HL-60 (cell line): ENCODE results near the gene BABAM2.

Experiments used
- DNase-seq, 2 experiments: peaks; one replicate each; pipeline ENCODE4 v3.0.0-alpha.2; 2010 to 2020; ENCODE audit warnings: low read depth in 1 of 2, low spot score in 1 of 2
- H3K27ac ChIP-seq: fragments of 250-450 bp; sonication (Bioruptor Pico); replicated peaks from 2 replicates; pipeline ENCODE4 v1.5.1; 2020; ENCODE audit warnings: mild to moderate bottlenecking, moderate library complexity
- H3K27me3 ChIP-seq: fragments of 250-450 bp; sonication (Bioruptor Pico); 2 replicates; pipeline ENCODE4 v1.5.1; 2021; ENCODE audit warnings: mild to moderate bottlenecking, moderate library complexity; ENCODE audit not compliant: insufficient read depth, poor library complexity, severe bottlenecking
- H3K4me3 ChIP-seq: replicated peaks from 2 replicates; pipeline ENCODE4 v1.5.1; 2011; ENCODE audit warnings: mild to moderate bottlenecking, control low read depth, low read length; ENCODE audit not compliant: insufficient read depth
- GABPA ChIP-seq: IDR thresholded peaks from 2 replicates; pipeline ENCODE4 v1.6.1; 2012; ENCODE audit warnings: low read depth
- POLR2AphosphoS5 ChIP-seq: IDR thresholded peaks from 2 replicates; pipeline ENCODE4 v1.6.1; 2012; ENCODE audit warnings: low read depth
- SPI1 ChIP-seq: IDR thresholded peaks from 2 replicates; pipeline ENCODE4 v1.6.1; 2012; ENCODE audit warnings: low read depth, mild to moderate bottlenecking, borderline replicate concordance
- TF ChIP-seq, protein P1 (sequence below): IDR thresholded peaks from 2 replicates; pipeline ENCODE4 v1.6.1; 2012; ENCODE audit warnings: low read depth; ENCODE audit not compliant: insufficient replicate concordance
- TF ChIP-seq, protein P2 (sequence below): IDR thresholded peaks from one replicate; pipeline ENCODE4 v1.5.1; 2011; ENCODE audit warnings: low read length, control low read depth, inconsistent platforms; ENCODE audit not compliant: insufficient read depth

The BABAM2 gene

DNA sequence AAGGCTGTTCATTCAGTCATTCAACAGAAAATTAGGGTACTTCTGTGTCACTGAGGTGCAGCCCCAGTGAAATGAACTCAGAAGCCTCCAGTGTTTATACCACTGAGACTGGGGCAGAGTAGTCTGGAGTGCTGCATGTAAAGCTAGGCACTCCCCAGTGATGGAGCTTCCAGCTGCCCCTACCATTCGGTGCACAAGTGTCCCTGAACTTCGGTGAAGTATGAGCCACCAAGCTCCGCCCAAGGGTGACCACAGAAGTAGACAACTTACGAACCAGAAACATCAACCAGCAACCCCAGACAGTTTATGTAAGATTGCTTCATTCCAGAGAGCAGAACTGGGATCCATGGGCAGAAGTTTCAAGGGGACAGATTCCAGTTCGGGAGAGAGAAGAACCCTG, 431.5 kb downstream of the BABAM2 start:
- no peaks in the 10 kb centered on the region for H3K27me3 ChIP-seq
- no peak for DNase-seq
- TF ChIP-seq SPI1 (no peak), POLR2AphosphoS5 (no peak), GABPA (no peak)
- TF ChIP-seq, protein P1, sequence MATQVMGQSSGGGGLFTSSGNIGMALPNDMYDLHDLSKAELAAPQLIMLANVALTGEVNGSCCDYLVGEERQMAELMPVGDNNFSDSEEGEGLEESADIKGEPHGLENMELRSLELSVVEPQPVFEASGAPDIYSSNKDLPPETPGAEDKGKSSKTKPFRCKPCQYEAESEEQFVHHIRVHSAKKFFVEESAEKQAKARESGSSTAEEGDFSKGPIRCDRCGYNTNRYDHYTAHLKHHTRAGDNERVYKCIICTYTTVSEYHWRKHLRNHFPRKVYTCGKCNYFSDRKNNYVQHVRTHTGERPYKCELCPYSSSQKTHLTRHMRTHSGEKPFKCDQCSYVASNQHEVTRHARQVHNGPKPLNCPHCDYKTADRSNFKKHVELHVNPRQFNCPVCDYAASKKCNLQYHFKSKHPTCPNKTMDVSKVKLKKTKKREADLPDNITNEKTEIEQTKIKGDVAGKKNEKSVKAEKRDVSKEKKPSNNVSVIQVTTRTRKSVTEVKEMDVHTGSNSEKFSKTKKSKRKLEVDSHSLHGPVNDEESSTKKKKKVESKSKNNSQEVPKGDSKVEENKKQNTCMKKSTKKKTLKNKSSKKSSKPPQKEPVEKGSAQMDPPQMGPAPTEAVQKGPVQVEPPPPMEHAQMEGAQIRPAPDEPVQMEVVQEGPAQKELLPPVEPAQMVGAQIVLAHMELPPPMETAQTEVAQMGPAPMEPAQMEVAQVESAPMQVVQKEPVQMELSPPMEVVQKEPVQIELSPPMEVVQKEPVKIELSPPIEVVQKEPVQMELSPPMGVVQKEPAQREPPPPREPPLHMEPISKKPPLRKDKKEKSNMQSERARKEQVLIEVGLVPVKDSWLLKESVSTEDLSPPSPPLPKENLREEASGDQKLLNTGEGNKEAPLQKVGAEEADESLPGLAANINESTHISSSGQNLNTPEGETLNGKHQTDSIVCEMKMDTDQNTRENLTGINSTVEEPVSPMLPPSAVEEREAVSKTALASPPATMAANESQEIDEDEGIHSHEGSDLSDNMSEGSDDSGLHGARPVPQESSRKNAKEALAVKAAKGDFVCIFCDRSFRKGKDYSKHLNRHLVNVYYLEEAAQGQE: no peak
- TF ChIP-seq, protein P2, sequence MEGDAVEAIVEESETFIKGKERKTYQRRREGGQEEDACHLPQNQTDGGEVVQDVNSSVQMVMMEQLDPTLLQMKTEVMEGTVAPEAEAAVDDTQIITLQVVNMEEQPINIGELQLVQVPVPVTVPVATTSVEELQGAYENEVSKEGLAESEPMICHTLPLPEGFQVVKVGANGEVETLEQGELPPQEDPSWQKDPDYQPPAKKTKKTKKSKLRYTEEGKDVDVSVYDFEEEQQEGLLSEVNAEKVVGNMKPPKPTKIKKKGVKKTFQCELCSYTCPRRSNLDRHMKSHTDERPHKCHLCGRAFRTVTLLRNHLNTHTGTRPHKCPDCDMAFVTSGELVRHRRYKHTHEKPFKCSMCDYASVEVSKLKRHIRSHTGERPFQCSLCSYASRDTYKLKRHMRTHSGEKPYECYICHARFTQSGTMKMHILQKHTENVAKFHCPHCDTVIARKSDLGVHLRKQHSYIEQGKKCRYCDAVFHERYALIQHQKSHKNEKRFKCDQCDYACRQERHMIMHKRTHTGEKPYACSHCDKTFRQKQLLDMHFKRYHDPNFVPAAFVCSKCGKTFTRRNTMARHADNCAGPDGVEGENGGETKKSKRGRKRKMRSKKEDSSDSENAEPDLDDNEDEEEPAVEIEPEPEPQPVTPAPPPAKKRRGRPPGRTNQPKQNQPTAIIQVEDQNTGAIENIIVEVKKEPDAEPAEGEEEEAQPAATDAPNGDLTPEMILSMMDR: no peak
- no peak overlapping the region for H3K27ac ChIP-seq
- H3K4me3 ChIP-seq: no peak overlapping the region

DNA sequence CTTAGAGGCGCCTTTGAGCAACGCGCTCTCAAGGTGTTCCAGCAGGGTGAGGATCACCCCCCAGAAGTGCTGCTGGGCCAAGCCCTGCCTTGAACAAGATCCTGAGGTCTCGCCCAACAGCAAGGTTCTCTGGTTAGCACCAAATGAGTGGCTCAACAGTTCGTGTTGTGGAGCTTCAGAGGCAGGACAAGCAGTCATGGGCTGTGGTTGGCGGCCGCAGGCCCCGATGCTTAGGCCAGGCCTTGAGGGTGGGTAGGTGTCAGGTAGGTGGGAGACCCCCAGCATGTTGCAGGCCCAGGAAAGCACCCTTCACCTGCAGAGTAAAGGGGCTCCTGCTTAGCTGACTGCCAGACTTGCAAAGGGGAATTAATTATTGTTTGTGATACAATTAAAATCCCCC, 431.9 kb downstream of the BABAM2 start:
- TF ChIP-seq, protein P1: no peak
- TF ChIP-seq GABPA (no peak), POLR2AphosphoS5 (no peak), SPI1 (no peak)
- TF ChIP-seq, protein P2: no peak
- DNase-seq: no peak
- no peak overlapping the region for H3K4me3 ChIP-seq
- no peaks in the 10 kb centered on the region for H3K27me3 ChIP-seq
- no peak overlapping the region for H3K27ac ChIP-seq

DNA sequence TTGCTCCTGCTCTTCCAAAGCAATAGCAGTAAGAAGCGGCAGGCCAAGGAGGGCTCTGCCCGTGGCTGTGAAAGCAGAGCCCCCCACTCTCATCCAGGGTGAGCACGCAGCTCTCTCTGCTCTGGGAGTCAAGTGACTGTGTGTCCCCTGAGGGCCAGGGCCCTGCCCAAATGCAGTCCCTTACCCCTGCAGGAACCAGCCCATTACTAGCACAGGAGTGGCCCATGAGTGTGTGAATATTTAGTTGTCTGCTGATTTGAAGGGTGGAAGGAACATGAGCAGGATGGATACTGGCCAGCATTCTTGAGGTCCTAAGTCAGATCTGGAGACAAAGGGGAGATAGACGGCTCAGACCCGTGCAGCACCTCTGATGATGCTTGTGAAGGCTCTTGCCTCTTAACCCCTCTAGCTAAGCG, 432.5 kb downstream of the BABAM2 start:
- TF ChIP-seq GABPA: no peak
- TF ChIP-seq SPI1: no peak
- TF ChIP-seq, protein P2: no peak
- TF ChIP-seq, protein P1: no peak
- no peak for TF ChIP-seq POLR2AphosphoS5
- no peaks in the 10 kb centered on the region for H3K27me3 ChIP-seq
- H3K4me3 ChIP-seq: no peak overlapping the region
- H3K27ac ChIP-seq: no peak overlapping the region
- DNase-seq: no peak
